Activated T-cell treated with anti-CD3 and anti-CD28 coated beads for 48 hours (primary cell): Measurements from ENCODE around the gene P2RX3.
"Not testable (repeated sequence)": the region's sequence is repeated elsewhere in the genome, so short reads cannot be mapped to it uniquely, and the experiment has no call there.

Experiments used
- DNase-seq: peaks from one replicate; pipeline ENCODE4 v3.0.0-alpha.2; 2020; ENCODE audit warnings: low read depth

P2RX3 gene

DNA sequence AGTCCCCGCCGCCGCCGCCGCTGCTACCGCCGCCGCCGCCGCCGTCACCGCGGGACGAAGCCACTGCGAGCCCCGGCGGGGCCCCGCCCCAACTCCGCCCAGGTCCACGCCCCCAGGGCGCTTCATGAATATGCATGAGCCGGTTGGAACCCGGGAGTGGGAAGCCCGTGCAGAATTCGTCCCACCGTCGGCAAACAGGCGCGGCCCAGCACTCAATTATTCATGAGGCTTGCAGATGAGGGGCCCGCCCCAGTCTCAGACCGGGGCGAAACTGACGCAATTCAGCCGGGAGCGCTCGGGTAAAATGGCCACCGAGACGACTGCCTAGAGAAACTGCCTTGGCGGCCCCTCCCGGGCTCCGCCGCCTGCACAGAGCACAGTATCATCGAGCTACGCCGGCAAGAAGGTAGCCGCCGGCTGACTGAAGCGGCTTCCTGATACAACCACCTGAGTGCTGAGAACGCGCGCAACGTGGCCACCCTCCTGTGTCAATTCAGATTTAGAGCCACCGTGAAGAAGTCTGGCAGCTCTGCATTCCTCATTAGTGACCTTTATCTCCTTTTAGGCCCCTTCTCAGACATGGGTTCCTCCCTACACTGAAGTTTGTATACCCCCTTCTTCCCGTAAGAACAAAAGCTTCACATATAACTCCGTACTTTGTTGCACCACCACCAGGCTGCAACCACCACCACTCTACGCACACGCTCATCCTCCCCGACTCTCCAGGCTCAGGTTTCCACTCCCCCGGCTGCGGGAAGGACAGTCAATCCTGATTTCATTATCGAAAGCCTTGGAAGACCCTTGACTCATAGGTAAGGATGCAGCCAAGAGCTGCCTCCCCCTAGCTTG lies 13.0 kb upstream of the P2RX3 start, which contains the start of gene TNKS1BP1:
TNKS1BP1 (minus strand) TSS at position 67 of the 849 bp plus-strand sequence. CDS start 3,067 bp downstream, outside the sequence.
- peak; percentile 89 for DNase-seq

DNA sequence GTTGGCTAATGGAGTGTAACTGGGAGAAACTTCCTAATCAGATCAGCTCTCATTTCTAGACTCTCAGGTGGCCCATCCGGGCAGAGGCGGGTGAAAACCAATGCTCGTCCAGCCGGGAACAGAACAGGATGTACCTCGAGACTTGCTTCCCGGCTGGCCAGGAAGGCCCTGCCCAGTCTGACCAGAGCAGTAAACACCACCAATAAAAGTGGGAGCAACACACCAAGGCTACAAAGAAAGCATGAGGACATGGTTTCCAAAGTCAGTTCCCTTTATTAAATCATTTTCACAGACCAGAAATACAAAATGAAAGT lies 12.5 kb upstream of the P2RX3 start:
- no peak for DNase-seq

GRCh38 chr11:57327721-57328120 lies 10.4 kb upstream of the P2RX3 start:
- no peak for DNase-seq

DNA sequence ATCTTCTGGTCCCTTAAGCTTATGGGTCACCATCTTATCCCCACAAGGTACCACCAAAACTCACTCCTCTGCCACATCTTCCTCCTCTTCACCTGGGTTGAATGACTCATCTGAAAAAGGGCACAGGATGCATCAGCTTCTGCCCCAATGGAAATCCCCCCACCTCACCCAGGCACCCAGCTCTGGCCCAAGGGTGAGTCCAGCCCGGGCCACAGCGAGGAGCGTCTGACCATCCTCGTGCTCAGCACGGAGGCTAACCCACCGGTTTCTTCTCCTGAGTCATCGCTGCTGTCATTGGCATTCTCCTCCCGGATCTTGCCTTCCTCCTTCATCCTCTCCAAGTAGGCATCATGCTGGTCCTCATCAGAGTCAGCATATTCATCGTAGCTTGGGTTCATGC lies 8.1 kb upstream of the P2RX3 start:
- no peak for DNase-seq

GRCh38 chr11:57331720-57332119 lies 6.4 kb upstream of the P2RX3 start:
- DNase-seq: no peak

- DNase-seq: no peak
Measured at GRCh38 chr11:57332694-57333440, 5.3 kb upstream of the P2RX3 start.

DNA sequence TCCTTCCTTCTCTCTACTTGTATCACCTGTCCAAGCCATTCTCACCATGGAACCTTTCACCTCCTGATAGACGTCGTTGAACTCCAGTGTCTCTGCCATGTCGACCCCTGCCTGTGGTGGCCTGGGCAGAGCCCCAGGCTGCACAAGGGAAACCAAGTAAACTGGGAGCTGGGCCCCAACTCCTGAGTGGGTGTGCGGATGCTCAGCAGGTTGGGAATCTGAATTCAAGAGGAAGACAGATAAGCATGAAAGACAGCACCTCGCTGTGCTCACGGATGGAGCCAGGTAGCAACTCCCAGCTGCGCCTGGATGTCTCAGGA lies 3.2 kb upstream of the P2RX3 start:
- no peak for DNase-seq

GRCh38 chr11:57335343-57336110 lies 2.6 kb upstream of the P2RX3 start, which contains the start of gene SSRP1:
SSRP1 (minus strand) TSS chr11:57335892; CDS start chr11:57335121, 771 bp downstream.
- DNase-seq: peak; percentile 85

GRCh38 chr11:57336111-57336666 lies 2.0 kb upstream of the P2RX3 start:
- DNase-seq: no peak

DNA sequence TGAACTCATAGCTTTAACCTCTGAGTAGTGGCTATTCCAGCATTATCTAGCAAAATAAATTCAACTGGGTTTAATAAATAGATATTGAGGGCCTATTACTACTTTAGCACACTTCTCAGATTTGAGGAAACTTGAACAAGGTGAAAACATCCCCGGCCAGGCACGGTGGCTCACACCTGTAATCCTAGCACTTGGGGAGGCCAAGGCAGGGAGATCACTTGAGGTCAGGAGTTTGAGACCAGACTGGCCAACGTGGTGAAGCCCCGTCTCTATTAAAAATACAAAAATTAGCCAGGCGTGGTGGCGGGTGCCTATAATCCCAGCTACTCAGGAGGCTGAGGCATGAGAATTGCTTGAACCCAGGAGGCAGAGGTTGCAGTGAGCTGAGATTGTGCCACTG lies 1.3 kb upstream of the P2RX3 start:
- not testable (repeated sequence) for DNase-seq

DNA sequence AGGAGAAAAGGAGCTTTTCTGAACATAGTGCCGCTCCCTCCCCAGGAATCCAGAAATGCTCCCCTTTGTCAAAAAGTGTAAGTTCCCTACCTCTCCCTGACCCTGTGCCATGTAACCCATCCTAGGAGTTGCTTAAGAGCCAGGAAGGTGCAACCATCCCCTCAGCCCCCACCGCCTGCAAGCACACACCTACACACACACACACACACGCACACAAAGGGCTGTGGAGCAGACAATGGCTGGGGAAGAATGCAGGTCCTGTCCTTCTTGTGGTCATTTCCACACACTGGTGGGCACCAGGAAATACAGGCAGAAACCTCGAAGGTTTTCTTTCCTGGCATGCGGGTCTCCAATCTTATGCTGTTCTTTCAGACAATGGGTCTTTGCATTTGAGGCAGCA lies 1.2 kb downstream of the P2RX3 start:
- DNase-seq: no peak

DNA sequence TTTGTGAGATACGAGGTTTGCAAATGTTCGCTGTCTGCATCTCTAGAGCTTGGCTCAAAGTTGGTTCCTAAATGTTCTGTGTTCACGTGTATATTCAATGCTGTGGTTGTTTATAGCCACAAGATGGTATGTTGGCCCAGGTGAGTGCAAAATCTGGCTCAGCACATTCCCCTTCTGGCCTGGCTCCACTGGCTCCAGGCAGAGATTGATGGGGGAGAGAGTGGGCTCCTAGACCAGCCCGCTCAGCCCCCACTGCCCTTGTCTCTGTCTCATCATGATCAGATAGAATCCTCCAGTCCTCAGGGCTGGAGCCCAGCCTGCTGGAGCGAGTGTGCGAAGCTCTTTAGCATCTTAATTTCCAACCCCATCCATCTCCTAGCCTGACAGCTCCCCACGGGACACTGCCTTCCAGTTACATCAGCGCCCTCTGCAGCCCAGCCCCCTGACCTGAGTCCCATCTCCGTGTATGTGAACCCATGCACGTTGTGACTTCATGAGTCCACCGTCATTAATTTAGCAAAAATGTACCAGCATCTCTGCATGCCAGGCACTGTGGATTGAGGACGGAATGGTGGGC lies 2.0 kb downstream of the P2RX3 start:
- no peak for DNase-seq

DNA sequence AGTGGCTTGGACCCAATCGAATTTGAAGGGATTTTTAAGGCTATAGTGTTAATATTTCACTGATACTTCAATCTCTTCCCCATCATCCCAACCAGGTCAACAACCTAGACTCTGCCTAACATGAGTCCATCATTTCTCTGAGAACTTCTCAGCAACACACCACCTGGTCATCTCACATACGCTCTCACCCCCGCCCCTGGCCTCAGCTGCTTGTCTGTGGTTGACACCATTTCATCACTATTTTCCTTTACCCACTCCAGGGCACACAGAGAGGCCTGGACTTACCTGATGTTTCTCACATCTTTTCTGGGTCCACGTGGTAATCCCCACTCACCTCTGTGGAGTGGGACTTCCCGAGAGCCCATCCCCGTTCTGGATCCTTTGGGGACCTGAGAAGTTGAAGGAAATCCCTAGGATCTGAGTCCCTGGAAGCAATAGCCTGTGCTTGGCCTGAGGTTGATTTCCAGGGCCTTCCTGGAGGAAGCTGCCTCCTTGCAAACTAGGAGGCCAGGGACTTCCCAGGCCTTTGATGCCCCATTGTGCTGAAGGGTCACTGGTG lies 3.2 kb downstream of the P2RX3 start:
- no peak for DNase-seq

DNA sequence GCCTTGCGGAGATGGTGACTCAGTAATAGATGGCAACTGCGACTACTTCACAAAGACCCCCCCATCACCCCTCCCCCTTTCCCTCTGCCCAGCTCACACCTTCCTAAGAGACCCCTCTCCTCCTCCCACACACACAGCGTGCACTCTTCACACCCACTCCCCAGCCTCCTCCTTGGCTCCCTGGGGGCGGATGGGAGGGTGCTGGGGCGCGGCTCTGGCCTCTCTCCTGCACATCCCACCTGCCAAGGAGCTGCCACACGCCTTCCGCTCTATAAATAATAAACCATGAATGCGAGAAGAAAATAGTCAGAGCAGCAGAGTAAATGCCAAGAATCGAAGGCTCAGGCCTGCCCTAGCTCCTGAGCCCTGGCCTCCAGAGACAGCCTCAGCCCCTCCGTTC lies 4.5 kb downstream of the P2RX3 start:
- DNase-seq: no peak

- DNase-seq: no peak
Measured at GRCh38 chr11:57343825-57344224, 5.7 kb downstream of the P2RX3 start.

- no peak for DNase-seq
Measured at GRCh38 chr11:57344826-57345225, 6.7 kb downstream of the P2RX3 start.

DNA sequence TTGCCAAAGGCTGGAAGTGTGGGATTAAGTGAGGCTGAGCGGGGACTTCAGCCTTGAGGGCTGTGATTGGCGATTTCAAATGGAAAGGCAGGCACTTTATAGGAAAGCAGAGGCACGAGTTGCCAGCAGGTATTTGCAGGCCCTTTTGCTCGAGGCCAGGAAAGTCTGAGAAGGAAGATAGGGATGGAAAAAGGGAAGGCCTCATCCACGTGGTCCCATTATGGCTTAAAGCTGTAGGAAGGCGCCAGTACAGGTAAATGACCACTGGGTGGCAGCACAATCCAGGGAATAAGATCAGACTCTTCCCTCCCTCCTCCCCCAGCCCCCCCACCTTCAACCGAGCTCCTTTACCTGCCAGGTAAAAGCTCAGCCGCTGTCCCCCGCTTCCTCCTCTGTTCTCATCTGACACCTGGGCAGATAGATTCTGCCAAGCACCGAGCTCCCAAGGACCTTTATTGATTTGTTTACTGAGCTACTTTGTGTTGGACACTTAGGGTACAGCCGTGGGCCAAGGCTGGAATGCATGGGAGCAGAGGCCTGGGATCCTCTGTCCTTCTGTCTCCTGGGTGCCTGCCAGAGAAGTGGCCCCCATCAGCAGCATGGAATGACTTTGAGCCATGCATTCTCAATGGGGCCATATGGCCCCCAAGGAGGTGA lies 7.5 kb downstream of the P2RX3 start:
- peak; percentile 49 for DNase-seq

DNA sequence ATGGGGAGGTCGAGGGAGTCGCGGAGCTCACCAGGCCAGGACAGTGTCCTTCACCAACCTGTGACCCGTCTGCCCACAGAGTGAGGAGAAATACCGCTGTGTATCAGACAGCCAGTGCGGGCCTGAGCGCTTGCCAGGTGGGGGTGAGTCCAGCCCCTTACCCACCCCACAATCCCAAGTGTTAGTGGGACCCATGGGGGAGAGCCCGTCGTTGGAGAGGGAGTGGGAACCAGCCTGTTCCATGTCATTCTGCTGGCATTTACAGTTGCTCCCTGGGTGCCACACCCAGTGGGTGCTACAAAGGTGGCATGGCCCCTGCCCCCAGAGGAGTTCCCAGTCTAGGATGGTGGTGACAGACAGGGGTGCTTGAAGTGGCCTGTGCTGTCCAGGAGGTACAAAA lies 9.2 kb downstream of the P2RX3 start:
- no peak for DNase-seq

GRCh38 chr11:57348052-57348451 lies 9.9 kb downstream of the P2RX3 start:
- no peak for DNase-seq

GRCh38 chr11:57348636-57349313 lies 10.6 kb downstream of the P2RX3 start:
- DNase-seq: no peak
